Hippocampal formation (tissue), 2 donors: ENCODE results near the gene RHBDF1.

Experiments
- DNase-seq, 2 donors: peaks; one replicate each; lab custom pipeline; 2025; lab: John Stamatoyannopoulos, UW

The RHBDF1 gene

DNA sequence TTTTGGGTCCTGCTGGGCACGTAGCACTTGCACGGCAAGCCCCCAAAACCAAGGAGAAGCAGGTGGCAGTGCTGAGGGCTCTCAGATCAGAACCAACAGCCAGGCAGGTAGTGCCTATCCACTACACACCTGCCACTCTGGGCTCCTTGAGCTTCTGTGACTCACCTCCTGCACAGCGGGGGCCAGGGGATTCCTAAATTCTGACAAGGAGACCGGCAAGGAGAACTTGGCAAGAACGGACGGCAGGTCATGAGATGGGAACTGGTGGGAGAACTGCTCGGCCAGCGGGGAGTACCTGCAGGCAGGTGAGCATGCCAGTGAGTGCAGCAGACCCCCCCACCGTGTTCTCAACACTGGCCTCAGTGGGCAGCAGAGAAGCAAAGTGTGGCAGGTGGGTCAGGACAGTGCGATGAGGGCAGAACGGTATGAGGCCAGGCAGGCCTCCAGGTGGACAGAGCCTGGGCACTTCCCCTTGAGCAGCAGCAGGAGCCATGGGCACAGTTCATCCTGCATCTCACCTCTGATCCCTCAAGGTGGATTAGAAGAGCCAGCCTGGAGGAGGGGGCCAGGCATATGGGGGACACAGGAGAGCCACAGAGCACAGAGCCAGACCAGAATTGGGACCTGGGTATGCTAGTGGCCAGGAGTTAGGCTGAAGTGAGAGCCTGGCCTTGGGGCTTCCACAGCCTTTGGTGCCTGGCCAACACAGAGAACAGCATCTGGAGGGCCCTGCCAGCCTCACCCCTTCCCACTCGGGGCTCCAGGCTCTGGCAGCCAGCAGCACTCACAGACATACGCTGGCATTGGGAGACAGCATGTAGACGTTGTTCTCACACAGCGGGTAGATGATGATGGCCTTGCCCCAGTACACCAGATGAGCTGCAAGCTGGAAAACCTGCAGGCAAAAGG lies 20.3 kb upstream of the RHBDF1 start:
- peak in 1 of 2 donors; percentile 36 for DNase-seq

DNA sequence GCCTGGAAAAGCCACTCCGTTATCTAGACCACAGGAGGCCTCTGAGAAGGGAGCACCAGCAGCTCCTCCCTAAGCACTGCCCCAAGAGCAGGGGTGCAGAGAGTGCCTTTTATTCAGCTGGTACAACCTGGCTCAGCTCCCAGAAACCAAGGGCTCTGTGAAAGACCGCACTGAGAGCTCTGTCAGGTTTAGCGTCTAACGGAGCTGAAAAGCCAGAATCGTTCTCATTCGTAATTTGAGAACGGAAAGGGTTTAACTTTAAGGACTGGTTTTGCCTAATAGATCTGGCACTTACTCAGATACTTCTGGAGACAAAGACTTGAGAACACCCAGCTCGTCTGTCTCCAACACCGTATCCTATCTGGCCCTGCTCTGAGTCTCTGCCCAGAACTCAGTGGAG lies 19.1 kb upstream of the RHBDF1 start:
- DNase-seq = peak; percentile 64 to 77

DNA sequence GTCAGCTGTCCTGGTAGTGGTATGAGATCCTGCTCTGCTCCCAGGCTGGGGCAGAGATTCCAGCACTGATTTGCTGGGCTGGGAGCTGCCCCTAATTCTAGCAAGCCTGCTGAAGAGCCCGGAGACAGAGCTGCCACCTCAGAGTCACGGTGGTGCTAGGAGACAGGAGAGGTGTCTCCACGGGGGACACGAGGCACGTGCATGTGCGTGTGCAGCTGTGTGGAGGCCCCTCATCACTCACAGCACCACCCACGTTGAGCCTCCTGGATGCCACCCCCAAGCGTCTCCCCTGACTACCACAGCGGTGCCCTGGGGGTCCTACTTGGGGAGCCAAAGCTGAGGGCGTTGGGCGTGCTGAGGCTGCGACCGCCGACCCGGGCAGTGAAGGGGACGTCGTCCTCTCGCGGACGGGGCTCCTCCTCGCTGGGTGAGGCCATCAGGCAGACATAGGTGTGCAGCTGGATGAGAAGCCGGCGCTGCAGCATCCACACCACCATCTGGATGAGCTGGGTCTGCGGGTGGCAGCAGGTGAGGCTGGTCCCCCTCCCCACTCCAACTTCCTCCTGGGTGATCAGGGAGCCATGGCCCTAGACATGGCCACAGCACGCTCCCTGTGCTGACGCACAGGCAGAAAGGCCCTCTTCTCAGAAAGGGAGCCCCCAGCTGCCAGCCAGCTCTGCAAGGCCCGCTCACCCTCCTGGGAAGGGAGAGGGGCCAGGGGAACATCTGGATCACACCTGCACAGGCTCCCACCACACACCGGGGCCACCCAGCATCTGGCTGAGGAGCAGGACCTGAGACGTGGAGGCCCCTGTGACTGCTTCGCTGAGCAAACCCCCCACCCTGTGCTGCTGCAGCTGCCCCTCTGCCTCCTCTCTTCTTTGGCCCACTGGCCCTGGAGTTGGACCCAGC lies 17.2 kb upstream of the RHBDF1 start:
- DNase-seq = no peak

- DNase-seq = no peak
Observed at GRCh38 chr16:88613-89012, 16.2 kb upstream of the RHBDF1 start.

DNA sequence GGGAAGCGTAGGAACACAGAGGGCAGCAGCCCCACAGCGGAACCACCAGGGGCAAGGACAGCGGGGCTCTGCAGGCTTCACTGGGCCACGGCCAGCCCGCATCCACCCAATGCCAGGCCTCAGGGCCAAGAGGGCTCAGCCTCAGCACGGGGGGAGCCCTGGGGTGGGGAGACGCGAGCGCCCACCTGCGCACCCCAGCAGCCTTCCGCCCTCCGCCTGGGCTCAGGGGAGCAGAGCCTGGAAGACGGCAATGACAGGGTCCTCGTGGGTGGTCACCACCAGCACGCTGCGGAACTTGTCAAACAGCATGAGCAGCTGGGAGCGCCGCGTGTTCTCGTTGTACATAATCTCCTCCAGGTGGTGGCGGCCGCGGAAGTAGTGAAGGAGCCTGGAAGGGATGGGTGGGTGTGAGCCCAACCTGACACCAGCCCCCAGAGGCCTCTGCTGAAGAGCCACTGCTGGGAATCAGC lies 14.1 kb upstream of the RHBDF1 start:
- DNase-seq = no peak

DNA sequence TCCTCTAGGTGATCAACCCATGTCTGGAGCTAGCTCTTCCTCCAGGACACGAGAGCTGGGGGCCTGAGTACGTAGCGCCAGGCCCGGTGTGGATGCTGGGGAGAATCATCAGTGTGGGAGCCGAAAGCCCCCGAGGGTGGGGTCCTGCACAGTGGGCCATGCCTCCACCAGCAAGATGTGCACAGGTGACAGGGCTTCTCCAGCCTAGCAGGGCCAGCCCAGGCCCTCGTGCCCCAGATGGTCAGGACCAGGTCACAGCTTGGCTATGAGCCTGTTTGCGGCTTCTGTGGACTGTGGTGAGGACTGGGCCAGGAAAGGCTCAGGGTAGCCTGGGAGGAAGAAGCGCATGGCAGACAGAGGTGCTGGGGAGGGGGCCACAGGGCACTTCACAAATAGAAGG lies 13.4 kb upstream of the RHBDF1 start:
- no peak for DNase-seq

DNA sequence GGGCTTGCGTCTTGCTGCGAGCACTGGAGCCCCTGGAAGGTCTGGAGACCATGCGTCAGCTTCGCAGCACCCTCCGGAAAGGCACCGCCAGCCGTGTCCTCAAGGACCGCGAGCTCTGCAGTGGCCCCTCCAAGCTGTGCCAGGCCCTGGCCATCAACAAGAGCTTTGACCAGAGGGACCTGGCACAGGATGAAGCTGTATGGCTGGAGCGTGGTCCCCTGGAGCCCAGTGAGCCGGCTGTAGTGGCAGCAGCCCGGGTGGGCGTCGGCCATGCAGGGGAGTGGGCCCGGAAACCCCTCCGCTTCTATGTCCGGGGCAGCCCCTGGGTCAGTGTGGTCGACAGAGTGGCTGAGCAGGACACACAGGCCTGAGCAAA lies 13.0 kb upstream of the RHBDF1 start:
- DNase-seq = no peak

DNA sequence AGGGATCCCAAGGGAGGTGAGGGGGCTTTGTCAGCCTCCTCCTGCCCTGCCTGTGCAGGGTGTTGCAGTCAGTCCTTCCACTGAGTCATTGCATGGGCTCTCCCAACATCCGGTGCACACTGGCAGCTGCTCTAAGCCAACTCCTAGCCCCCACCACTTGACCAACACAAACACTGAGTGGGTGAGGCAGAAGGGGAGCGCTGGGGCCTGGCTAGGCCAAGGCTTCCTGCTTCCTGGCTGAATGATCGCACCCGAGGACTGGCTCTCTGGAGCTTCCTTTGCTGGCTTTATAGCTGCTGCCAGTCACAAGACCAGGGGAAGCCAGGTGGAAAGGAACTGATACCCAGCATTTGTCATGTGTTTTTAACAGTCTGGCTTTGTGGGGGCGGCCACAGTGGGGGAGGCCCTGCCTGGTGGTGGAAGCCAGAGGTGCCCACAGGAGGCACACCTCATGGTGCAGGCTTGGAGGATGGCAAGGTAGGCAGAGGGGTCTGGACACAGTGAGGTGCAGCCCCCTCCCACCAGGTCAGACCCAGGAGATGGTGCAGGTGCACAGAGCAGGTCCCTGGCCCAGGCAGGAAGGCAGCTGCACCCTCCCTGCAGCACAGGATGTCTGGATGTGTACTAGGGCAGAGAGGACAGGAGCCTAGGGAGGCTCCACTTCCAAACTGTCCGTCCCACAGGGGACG lies 12.4 kb upstream of the RHBDF1 start:
- no peak for DNase-seq

DNA sequence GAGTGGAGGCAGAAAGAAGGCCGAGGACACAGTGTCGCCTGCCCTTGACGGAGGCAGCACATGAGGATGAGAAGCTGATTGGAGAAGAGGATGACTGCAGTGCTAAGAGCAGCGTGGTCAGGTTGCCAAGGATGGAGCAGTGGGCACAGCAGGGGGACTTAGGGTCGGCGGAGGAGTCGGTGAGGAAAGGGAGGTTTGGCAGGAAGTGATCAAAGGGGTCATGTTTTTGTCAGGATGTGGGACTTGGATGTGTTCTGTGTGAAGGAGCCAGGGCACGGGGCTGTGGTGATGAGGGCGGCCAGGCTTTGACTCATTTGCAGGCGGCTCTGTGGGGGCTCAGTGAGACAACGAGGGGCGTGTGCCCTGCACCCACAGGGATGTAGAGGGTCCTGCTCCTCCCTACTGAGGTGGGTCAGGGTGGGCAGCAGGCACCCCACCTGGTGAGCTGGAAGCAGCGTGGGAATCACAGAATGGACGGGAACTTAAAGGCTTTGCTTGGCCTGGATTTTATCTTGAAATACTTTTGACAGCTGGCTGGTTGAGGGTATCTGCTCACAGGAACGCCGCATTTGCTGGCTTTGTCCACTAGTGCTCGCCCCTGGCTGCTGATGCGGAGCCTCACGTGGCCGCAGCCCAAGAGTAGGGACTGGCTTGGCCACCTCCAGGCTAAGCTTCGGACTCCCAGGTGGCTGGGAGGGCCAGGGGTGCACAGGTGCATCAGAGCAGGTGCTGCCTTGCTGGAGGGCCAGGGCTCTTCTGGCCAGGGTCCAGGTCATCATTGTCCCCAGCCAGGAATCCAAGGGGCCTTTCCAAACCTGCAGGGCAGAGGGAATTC lies 11.6 kb upstream of the RHBDF1 start:
- DNase-seq = no peak

GRCh38 chr16:83060-83603 lies 10.7 kb upstream of the RHBDF1 start:
- DNase-seq = no peak

DNA sequence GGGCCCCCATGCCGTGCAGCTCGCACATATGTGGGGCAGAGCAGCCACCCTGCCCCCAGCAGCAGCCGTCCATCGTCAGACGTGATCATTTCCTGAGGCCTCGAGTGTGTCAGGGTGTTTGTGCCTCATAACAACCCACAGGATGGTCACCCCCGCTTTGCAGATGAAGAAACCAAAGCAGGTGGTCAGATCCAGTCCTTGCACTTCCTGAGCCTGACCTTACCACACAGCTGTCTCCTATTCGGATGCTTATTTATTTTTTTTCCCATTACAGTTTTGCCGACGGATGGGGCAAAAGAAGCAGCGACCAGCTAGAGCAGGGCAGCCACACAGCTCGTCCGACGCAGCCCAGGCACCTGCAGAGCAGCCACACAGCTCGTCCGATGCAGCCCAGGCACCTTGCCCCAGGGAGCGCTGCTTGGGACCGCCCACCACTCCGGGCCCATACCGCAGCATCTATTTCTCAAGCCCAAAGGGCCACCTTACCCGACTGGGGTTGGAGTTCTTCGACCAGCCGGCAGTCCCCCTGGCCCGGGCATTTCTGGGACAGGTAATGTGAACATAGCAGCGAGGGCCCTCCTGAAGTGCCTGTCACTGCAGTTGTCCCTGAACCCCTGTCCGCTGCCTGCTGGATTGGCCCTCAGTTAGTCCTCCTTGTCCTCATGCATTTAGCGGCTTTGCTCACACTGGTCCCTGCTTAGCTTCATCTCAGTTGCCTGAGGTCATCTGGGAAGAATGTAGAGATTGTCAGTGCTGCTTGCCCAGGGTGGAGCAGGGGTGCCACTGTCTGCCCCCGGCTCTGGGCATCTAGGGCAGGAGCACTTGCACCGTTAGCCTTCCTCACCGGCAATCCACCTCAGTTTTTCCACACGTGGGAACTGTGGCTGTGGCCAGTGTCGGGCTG lies 7.0 kb upstream of the RHBDF1 start:
- no peak for DNase-seq

DNA sequence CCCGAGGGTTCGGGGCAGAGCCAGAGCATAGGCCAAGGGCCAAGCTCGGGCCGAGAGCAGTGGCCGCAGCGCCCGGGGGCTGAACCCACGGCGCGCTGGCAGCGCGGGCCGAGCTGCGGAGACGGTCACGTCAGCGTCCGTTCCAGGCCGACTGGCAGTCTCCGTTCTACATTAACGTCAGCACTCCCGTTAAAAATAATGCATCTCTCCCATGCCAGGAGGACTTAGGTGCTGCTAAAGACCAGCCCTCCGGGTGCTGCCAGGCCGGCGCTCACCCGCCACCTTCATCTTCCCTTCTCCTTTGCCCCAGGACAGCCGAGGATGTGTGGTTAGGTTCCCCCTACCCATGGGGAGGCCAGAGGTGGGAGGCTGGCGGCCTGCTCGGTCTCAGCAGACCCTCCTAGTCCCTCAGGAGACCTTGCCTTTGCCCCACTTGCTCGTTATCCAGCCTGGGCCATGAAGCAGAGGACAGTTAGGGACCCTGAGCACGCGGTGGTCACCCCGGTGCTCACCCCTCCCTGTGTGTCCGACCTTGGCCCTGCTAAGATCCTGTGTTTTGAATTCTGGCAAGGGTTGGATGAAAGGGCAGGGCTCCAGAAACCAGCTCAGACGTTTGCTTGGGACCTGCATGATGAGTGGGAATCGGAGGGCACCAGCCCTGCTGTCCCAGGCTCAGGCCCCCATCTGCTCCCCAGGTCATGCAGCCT lies 6.2 kb upstream of the RHBDF1 start:
- DNase-seq = no peak

DNA sequence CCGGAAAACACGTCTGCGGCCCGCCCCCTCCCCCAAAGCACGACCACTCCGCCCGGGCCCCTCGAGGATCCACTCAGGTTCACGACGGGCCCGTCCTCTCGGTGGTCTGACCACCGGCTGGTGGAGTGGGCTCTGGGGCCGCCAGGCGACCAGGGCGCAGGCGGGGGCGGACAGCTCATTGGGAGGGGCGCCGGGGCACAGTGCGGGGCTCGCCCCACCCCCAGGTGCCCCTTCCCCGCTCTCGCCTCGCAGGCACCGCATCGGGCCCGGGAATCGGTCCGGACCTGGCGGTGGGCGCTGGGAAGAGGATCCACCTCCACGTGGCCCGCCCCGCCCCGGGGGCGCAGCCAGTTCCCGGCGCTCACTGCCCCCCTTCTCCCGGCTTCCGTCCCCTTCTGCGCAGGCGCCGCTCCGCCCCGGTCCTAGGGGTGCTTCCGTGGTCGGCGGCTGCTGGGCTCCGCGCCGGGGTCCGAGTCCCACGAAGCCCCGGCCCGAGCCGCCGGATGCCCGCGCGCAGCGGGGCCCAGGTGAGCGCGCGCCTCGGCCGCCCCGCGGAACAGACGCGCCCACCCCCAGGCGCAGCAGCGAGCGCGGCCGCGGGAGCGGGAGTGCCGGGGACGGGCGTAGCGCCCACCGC lies 5.5 kb upstream of the RHBDF1 start, which contains the start of gene MPG:
Gene MPG, plus strand, starts transcription at position 419 of the 637 bp plus-strand sequence. Its CDS starts 85 bp downstream, at position 504.
- DNase-seq = peak; percentile 63 to 70

GRCh38 chr16:77273-77806 lies 4.9 kb upstream of the RHBDF1 start:
- DNase-seq = peak in 1 of 2 donors; percentile 54

DNA sequence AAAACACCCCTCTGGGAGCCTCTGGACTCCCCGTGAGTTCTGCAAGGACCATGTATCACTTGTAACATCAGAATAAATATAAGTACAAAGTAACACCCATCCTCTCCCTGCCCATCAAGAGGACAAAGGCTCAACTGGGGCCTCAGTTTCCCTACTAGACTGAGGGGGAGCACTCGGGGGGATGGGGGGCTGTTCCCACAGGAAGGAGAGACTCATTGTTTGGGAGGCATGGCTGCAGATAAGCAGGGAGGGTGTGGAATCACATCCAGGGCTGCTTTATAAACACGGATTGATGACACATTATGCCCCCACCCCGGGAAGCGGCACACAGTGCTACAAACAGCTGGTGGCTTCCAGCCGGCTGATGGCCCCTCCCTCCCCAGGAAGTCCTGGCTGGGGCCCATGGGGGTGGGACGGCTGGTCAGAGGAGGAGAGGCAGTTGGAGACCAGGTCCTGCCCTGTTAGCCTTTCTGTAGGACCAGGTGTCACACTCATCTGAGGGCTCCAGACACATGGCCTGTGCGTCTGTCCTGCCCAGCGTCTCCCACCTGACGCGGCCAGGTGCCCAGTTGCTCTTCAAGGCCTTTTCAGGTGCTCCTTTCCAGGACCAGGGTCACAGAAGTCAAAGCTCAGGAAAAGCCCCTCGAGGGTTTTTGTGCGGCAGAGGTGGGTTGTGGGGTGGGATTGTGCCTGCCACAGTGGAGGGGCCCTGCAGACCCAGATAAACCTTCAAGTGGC lies 4.3 kb upstream of the RHBDF1 start:
- no peak for DNase-seq

DNA sequence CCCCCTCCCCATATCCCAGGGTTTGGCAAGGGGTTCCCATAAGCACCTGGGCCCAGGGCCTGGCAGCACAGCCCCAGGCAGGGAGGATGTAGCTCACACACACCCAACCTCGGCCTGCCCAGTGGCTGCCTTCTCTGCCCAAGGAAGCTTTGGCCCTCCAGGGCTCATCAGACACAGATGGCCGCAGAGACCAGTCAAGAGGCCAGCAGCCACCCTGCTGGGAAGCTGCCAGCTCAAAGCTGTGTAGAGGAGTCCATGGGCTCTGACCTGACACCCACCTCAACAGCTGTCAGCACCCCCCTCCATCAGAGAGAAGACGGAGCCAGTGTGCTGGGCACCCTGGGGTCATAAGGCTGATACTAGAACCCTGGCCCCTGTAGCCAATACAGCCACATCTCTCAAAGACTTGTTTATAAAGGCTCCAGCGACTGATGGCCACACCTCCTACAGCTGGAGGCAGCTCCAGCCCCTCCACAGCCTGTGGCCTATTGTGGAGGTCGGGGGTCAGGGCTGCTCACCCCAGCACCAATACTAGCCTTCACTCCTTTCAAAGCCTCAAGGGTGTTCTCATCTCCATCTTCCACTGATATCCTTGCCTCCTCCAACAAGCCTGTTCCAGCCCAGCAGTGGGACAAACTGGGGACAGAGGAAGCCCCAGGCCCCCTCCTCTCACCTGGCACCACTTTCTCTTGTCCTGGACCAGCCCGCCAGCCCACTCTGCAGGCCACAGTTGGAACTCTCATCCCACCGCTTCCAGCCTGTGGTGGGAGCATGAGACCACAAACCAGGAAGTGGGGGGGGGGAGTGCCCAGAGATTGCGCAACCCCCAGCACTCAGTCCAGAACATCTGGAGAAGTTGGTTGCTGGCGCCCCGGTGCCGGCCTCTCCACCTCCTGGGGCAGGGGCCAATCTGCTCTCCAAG lies 3.4 kb upstream of the RHBDF1 start:
- DNase-seq = no peak
